Peyer's patch (tissue), 4 donors: ENCODE measurements around the gene NAT10. TPM values are rescaled to one million over a fixed set of nuclear protein-coding genes. Genes with fewer than 3 reads are reported as not detected.

Experiments used
- DNase-seq, 3 donors: peaks; one replicate each; pipeline ENCODE4 v3.0.0-alpha.2; 2017 to 2019
- H3K27ac ChIP-seq, 4 donors: fragments of 200-600 bp; sonication (generic); one replicate each; pipeline ENCODE4 v1.5.1; 2016 to 2019
- H3K27me3 ChIP-seq, 2 donors: fragments of 200-600 bp; sonication (generic); one replicate each; pipeline ENCODE4 v1.5.1; 2019
- H3K36me3 ChIP-seq, 3 donors: fragments of 200-600 bp; sonication (generic); one replicate each; pipeline ENCODE4 v1.5.1; 2016 to 2019
- H3K4me1 ChIP-seq, 4 donors: fragments of 200-600 bp; sonication (generic); one replicate each; pipeline ENCODE4 v1.5.1; 2016 to 2019
- H3K4me3 ChIP-seq, 4 donors: fragments of 200-600 bp; sonication (generic); 1 replicate in 3 of 4; 2 replicates in 1 of 4; pipeline ENCODE4 v1.5.1; 2016 to 2019; ENCODE audit warnings: mild to moderate bottlenecking in 1 of 4
- H3K9me3 ChIP-seq, 4 donors: fragments of 200-600 bp; sonication (generic); one replicate each; pipeline ENCODE4 v1.5.1; 2016 to 2019; ENCODE audit warnings: mild to moderate bottlenecking in 1 of 4
- POLR2A ChIP-seq, 2 donors: fragments of 450-650 bp; IDR thresholded peaks; one replicate each; pipeline ENCODE4 v1.5.1; 2017; ENCODE audit warnings: antibody characterized with exemption in 2 of 2, mild to moderate bottlenecking in 2 of 2, moderate library complexity in 2 of 2
- total RNA-seq, 4 donors: library from RNA; depleted of rRNA; stranded (reverse); fragments of >200 nt; gene quantifications; one replicate each; pipeline ENCODE4 v1.1.0, GENCODE V29; 2016
- TF ChIP-seq, protein P1 (sequence below), 6 experiments: fragments of 450-650 bp in 4 of 6; fragments of 200-600 bp in 2 of 6; sonication (generic) in 1 of 6; IDR thresholded peaks; one replicate each; pipeline ENCODE4 v1.5.1; 2017 to 2019; ENCODE audit warnings: antibody characterized with exemption in 6 of 6, mild to moderate bottlenecking in 3 of 6, moderate library complexity in 1 of 6

Gene NAT10
- total RNA-seq, 4 donors from 2014 or later = 13.3 to 56.9 (median 24.2) TPM

- Histone ChIP-seq H3K4me3 (no peak overlapping the region), H3K4me1 (no peaks in the 10 kb centered on the region), H3K27ac (no peak overlapping the region), H3K9me3 (no peaks in the 10 kb centered on the region), H3K27me3 (no peaks in the 10 kb centered on the region), H3K36me3 (peaks cover 0 to 94% (median 0%) of the 10 kb centered on the region in 3 donors)
- TF ChIP-seq, protein P1, sequence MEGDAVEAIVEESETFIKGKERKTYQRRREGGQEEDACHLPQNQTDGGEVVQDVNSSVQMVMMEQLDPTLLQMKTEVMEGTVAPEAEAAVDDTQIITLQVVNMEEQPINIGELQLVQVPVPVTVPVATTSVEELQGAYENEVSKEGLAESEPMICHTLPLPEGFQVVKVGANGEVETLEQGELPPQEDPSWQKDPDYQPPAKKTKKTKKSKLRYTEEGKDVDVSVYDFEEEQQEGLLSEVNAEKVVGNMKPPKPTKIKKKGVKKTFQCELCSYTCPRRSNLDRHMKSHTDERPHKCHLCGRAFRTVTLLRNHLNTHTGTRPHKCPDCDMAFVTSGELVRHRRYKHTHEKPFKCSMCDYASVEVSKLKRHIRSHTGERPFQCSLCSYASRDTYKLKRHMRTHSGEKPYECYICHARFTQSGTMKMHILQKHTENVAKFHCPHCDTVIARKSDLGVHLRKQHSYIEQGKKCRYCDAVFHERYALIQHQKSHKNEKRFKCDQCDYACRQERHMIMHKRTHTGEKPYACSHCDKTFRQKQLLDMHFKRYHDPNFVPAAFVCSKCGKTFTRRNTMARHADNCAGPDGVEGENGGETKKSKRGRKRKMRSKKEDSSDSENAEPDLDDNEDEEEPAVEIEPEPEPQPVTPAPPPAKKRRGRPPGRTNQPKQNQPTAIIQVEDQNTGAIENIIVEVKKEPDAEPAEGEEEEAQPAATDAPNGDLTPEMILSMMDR (IDR thresholded peaks at IDR 0.05) = no peak
- TF ChIP-seq POLR2A (IDR thresholded peaks at IDR 0.05) = no peak
- no peak for DNase-seq
These were observed 9.0 kb downstream of the NAT10 start for GRCh38 chr11:34114471-34114870.

DNA sequence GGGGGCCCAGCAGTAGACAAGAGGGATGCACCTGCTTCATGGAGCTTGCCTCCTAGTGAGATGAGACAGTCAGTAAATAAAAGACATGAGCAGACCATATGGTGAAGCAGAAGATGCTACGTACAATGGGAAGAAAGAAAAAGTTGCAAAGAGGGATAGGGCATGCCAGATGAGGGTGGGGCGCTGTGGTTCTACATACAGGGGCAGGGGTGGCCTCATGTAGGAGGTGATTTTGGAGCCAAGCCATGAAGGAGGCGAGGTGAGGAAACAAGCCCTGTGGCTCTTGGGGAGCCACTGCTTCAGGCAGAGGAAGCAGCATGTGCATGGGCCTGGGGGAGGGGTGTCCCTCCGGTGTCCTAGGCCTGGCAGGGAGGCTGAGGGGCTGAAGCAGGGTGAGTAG is 15.2 kb downstream of the NAT10 start:
- H3K36me3 ChIP-seq = peaks cover 0 to 100% (median 0%) of the 10 kb centered on the region in 3 donors
- TF ChIP-seq, protein P1 (IDR thresholded peaks at IDR 0.05) = no peak
- no peak for TF ChIP-seq POLR2A (IDR thresholded peaks at IDR 0.05)

GRCh38 chr11:34124885-34125668 is 19.6 kb downstream of the NAT10 start:
- Histone ChIP-seq H3K4me3 (no peak overlapping the region), H3K9me3 (no peaks in the 10 kb centered on the region), H3K27me3 (no peaks in the 10 kb centered on the region), H3K27ac (no peak overlapping the region), H3K4me1 (no peaks in the 10 kb centered on the region), H3K36me3 (peaks cover 0 to 90% (median 0%) of the 10 kb centered on the region in 3 donors)
- no peak for TF ChIP-seq POLR2A (IDR thresholded peaks at IDR 0.05)
- TF ChIP-seq, protein P1 (IDR thresholded peaks at IDR 0.05) = no peak
- DNase-seq = no peak

More for the DNA sequence above, 15.2 kb downstream of the NAT10 start:
- Histone ChIP-seq H3K4me1 (no peaks in the 10 kb centered on the region), H3K4me3 (no peak overlapping the region), H3K27ac (no peak overlapping the region), H3K27me3 (no peaks in the 10 kb centered on the region), H3K9me3 (no peaks in the 10 kb centered on the region)
- DNase-seq = no peak

GRCh38 chr11:34126959-34127848 is 21.8 kb downstream of the NAT10 start:
- H3K27ac ChIP-seq = no peak overlapping the region
- no peak for DNase-seq
- H3K4me1 ChIP-seq = no peaks in the 10 kb centered on the region
- H3K9me3 ChIP-seq = no peaks in the 10 kb centered on the region
- peaks cover 0 to 88% (median 3%) of the 10 kb centered on the region in 3 donors for H3K36me3 ChIP-seq
- no peaks in the 10 kb centered on the region for H3K27me3 ChIP-seq
- no peak overlapping the region for H3K4me3 ChIP-seq
- TF ChIP-seq, protein P1 (IDR thresholded peaks at IDR 0.05) = no peak
- no peak for TF ChIP-seq POLR2A (IDR thresholded peaks at IDR 0.05)

DNA sequence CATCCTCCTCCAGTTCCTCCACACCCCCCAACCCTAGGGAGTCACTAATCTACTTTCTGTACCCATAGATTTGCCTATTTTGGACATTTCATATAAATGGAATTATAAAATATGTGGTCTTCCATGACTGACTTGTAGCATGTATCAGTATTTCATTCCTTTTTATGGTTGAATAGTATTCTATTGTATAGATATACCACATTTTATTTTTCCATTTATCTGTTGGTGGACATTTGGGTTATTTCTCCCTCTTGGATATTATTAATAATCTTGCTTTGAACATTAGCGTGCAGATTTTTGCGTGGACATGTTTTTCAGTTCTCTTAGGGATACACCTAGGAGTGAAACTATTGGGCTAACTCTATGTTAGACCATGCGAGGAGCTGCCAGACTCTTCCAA is 23.4 kb downstream of the NAT10 start:
- no peak for TF ChIP-seq POLR2A (IDR thresholded peaks at IDR 0.05)
- H3K27me3 ChIP-seq = no peaks in the 10 kb centered on the region
- peaks cover 0 to 87% (median 3%) of the 10 kb centered on the region in 3 donors for H3K36me3 ChIP-seq
- H3K27ac ChIP-seq = no peak overlapping the region
- H3K9me3 ChIP-seq = no peaks in the 10 kb centered on the region
- no peak overlapping the region for H3K4me3 ChIP-seq
- no peaks in the 10 kb centered on the region for H3K4me1 ChIP-seq
- no peak for DNase-seq
